Skeletal muscle satellite cell (primary cell): Measurements from ENCODE around the gene TBC1D32.
A peak's percentile ranks its signal among the peaks of the same experiment; 100 is the strongest.
"Not testable (repeated sequence)": the region's sequence is repeated elsewhere in the genome, so short reads cannot be mapped to it uniquely, and the experiment has no call there.

Source experiments
- H3K27me3 ChIP-seq: 2 replicates; pipeline ENCODE4 v1.7.0; 2013; ENCODE audit warnings: low read length; ENCODE audit not compliant: control insufficient read depth, insufficient read depth
- H3K36me3 ChIP-seq: 2 replicates; pipeline ENCODE4 v1.7.0; 2013; ENCODE audit warnings: mild to moderate bottlenecking, control low read depth, low read length; ENCODE audit not compliant: insufficient read depth
- H3K4me1 ChIP-seq: 2 replicates; pipeline ENCODE4 v1.7.0; 2013; ENCODE audit warnings: low read length; ENCODE audit not compliant: control insufficient read depth, insufficient read depth
- H3K4me2 ChIP-seq: 2 replicates; pipeline ENCODE4 v1.7.0; 2013; ENCODE audit warnings: mild to moderate bottlenecking, low read length
- H3K4me3 ChIP-seq: 2 replicates; pipeline ENCODE4 v1.7.0; 2013; ENCODE audit warnings: low read length
- H3K9ac ChIP-seq: 2 replicates; pipeline ENCODE4 v1.7.0; 2013; ENCODE audit warnings: mild to moderate bottlenecking, low read depth, low read length, moderate library complexity
- H3K9me3 ChIP-seq: replicated peaks from 2 replicates; pipeline ENCODE4 v1.7.0; 2013; ENCODE audit warnings: mild to moderate bottlenecking, control low read depth, low read length

TBC1D32 gene

GRCh38 chr6:121314381-121315112 is 19.7 kb downstream of the TBC1D32 start:
- H3K4me3 ChIP-seq: no peak overlapping the region
- no peaks in the 10 kb centered on the region for H3K36me3 ChIP-seq
- no peaks in the 10 kb centered on the region for H3K27me3 ChIP-seq

GRCh38 chr6:121311814-121312213 is 22.5 kb downstream of the TBC1D32 start:
- not testable (repeated sequence) for H3K9me3 ChIP-seq, H3K4me3 ChIP-seq, H3K27me3 ChIP-seq, H3K9ac ChIP-seq, H3K4me2 ChIP-seq, H3K36me3 ChIP-seq
- H3K4me1 ChIP-seq: peaks cover 16% of the 10 kb centered on the region

More at GRCh38 chr6:121314381-121315112, 19.7 kb downstream of the TBC1D32 start:
- H3K9ac ChIP-seq: no peak overlapping the region
- peaks cover 15% of the 10 kb centered on the region for H3K4me1 ChIP-seq
- no peaks in the 10 kb centered on the region for H3K9me3 ChIP-seq
- H3K4me2 ChIP-seq: no peak overlapping the region

- Histone ChIP-seq H3K9me3 (no peaks in the 10 kb centered on the region), H3K36me3 (no peaks in the 10 kb centered on the region), H3K4me2 (peak overlapping the region; percentile 46), H3K4me3 (peak overlapping the region; percentile 16), H3K9ac (peak overlapping the region; percentile 41), H3K27me3 (no peaks in the 10 kb centered on the region), H3K4me1 (peaks cover 16% of the 10 kb centered on the region)
Measured at GRCh38 chr6:121310495-121310894, 23.8 kb downstream of the TBC1D32 start.

GRCh38 chr6:121309768-121310469 is 24.4 kb downstream of the TBC1D32 start:
- peak overlapping the region; percentile 41 for H3K9ac ChIP-seq
- H3K4me3 ChIP-seq: peak overlapping the region; percentile 16
- no peaks in the 10 kb centered on the region for H3K27me3 ChIP-seq
- peaks cover 16% of the 10 kb centered on the region for H3K4me1 ChIP-seq
- H3K9me3 ChIP-seq: no peaks in the 10 kb centered on the region
- peak overlapping the region; percentile 46 for H3K4me2 ChIP-seq
- H3K36me3 ChIP-seq: no peaks in the 10 kb centered on the region

GRCh38 chr6:121305957-121306607 is 28.2 kb downstream of the TBC1D32 start:
- Histone ChIP-seq H3K27me3 (no peaks in the 10 kb centered on the region), H3K4me1 (peaks cover 15% of the 10 kb centered on the region), H3K9me3 (no peaks in the 10 kb centered on the region), H3K36me3 (no peaks in the 10 kb centered on the region), H3K4me2 (no peak overlapping the region), H3K9ac (no peak overlapping the region), H3K4me3 (no peak overlapping the region)

- Histone ChIP-seq H3K36me3 (no peaks in the 10 kb centered on the region), H3K4me1 (no peaks in the 10 kb centered on the region), H3K4me3 (no peak overlapping the region), H3K9ac (no peak overlapping the region), H3K27me3 (no peaks in the 10 kb centered on the region), H3K4me2 (no peak overlapping the region), H3K9me3 (no peaks in the 10 kb centered on the region)
Measured at GRCh38 chr6:121302882-121303281, 31.4 kb downstream of the TBC1D32 start.

- not testable (repeated sequence) for H3K4me3 ChIP-seq, H3K4me2 ChIP-seq, H3K27me3 ChIP-seq, H3K9me3 ChIP-seq, H3K4me1 ChIP-seq, H3K36me3 ChIP-seq, H3K9ac ChIP-seq
Measured at GRCh38 chr6:121301156-121301555, 33.1 kb downstream of the TBC1D32 start.

- H3K9me3 ChIP-seq: no peaks in the 10 kb centered on the region
- no peaks in the 10 kb centered on the region for H3K36me3 ChIP-seq
- H3K9ac ChIP-seq: no peak overlapping the region
- H3K4me1 ChIP-seq: no peaks in the 10 kb centered on the region
- no peaks in the 10 kb centered on the region for H3K27me3 ChIP-seq
- no peak overlapping the region for H3K4me3 ChIP-seq
- H3K4me2 ChIP-seq: no peak overlapping the region
Measured at GRCh38 chr6:121297694-121298093, 36.6 kb downstream of the TBC1D32 start.

GRCh38 chr6:121285041-121285440 is 49.2 kb downstream of the TBC1D32 start:
- H3K9me3 ChIP-seq: no peaks in the 10 kb centered on the region
- no peak overlapping the region for H3K4me3 ChIP-seq
- H3K4me1 ChIP-seq: peaks cover 6% of the 10 kb centered on the region
- no peaks in the 10 kb centered on the region for H3K36me3 ChIP-seq
- no peaks in the 10 kb centered on the region for H3K27me3 ChIP-seq
- no peak overlapping the region for H3K9ac ChIP-seq
- H3K4me2 ChIP-seq: peak overlapping the region; percentile 36

GRCh38 chr6:121274666-121275295 is 59.5 kb downstream of the TBC1D32 start:
- H3K9me3 ChIP-seq: no peaks in the 10 kb centered on the region
- no peak overlapping the region for H3K4me3 ChIP-seq
- H3K9ac ChIP-seq: no peak overlapping the region
- H3K4me2 ChIP-seq: no peak overlapping the region
- H3K4me1 ChIP-seq: no peaks in the 10 kb centered on the region
- H3K36me3 ChIP-seq: no peaks in the 10 kb centered on the region
- H3K27me3 ChIP-seq: no peaks in the 10 kb centered on the region

- Histone ChIP-seq H3K27me3 (no peaks in the 10 kb centered on the region), H3K9ac (no peak overlapping the region), H3K4me3 (no peak overlapping the region), H3K4me2 (no peak overlapping the region), H3K4me1 (peaks cover 11% of the 10 kb centered on the region), H3K9me3 (peaks cover 7% of the 10 kb centered on the region), H3K36me3 (no peaks in the 10 kb centered on the region)
Measured at GRCh38 chr6:121263742-121264141, 70.5 kb downstream of the TBC1D32 start.
